SJCRH30 (cell line): Measurements from ENCODE around the gene DNAJC9. TPM values are rescaled to one million over a fixed set of nuclear protein-coding genes. Genes with fewer than 3 reads are reported as not detected.

Experiments used
- total RNA-seq: library from RNA; depleted of rRNA; stranded (reverse); fragments of >200 nt; shearing (Covaris generic); gene quantifications from 2 replicates; pipeline ENCODE4 v1.2.3, GENCODE V29; 2014; rRNA removed

The DNAJC9 gene
- total RNA-seq, 1 experiment from 2014 or later, result 70.0 TPM

Other genes starting within 250 kb of the DNAJC9 start
- gene P4HA1, start 150.4 kb downstream of the DNAJC9 start, total RNA-seq, result 78.0 and 82.4 TPM in 2 replicates
- gene NUDT13, start 136.8 kb downstream of the DNAJC9 start, total RNA-seq, result 0.49 and 0.84 TPM in 2 replicates
- gene ECD, start 79.2 kb downstream of the DNAJC9 start, total RNA-seq, result 47.9 and 48.0 TPM in 2 replicates
- gene FAM149B1, start 79.1 kb downstream of the DNAJC9 start, total RNA-seq, result 10.1 and 12.4 TPM in 2 replicates
- gene MRPS16, start 5.4 kb upstream of the DNAJC9 start, total RNA-seq, result 93.4 and 94.9 TPM in 2 replicates
- gene CFAP70, start 111.6 kb upstream of the DNAJC9 start, total RNA-seq, result 0.12 TPM in 1 of 2 replicates, not detected in the other
- gene ANXA7, start 166.8 kb upstream of the DNAJC9 start, total RNA-seq, result 52.2 and 55.7 TPM in 2 replicates
- gene MSS51, start 186.3 kb upstream of the DNAJC9 start, total RNA-seq, result 0.66 and 1.2 TPM in 2 replicates
- 32.1 and 41.3 TPM in 2 replicates for gene PPP3CB, start 248.8 kb upstream of the DNAJC9 start, total RNA-seq